Neural crest cell (in vitro differentiated cells): Measurements from ENCODE around the gene SCAMP2. TPM values are rescaled to one million over a fixed set of nuclear protein-coding genes. Genes with fewer than 3 reads are reported as not detected.

Source experiments
- DNase-seq: peaks from one replicate; pipeline ENCODE4 v3.0.0; 2021; ENCODE audit warnings: low read depth, mixed read lengths, low spot score
- H3K27ac Mint-ChIP-seq: one replicate; pipeline ENCODE4 v1.8.0; 2021; ENCODE audit warnings: mild to moderate bottlenecking, mixed read lengths; ENCODE audit not compliant: unreplicated experiment
- H3K27me3 Mint-ChIP-seq: 2 replicates; pipeline ENCODE4 v1.8.0; 2021; ENCODE audit warnings: low read depth, mild to moderate bottlenecking, mixed read lengths
- H3K36me3 Mint-ChIP-seq: 2 replicates; pipeline ENCODE4 v1.8.0; 2021; ENCODE audit warnings: low read depth, mild to moderate bottlenecking, mixed read lengths
- H3K4me1 Mint-ChIP-seq: 2 replicates; pipeline ENCODE4 v1.8.0; 2021; ENCODE audit warnings: mixed read lengths
- H3K4me3 Mint-ChIP-seq: one replicate; pipeline ENCODE4 v1.8.0; 2021; ENCODE audit warnings: mild to moderate bottlenecking, mixed read lengths
- H3K9me3 Mint-ChIP-seq: 2 replicates; pipeline ENCODE4 v1.8.0; 2021; ENCODE audit warnings: mixed read lengths
- total RNA-seq: library from RNA; stranded (reverse); gene quantifications from 2 replicates; pipeline ENCODE4 v1.2.1, GENCODE V29; 2021
- TF ChIP-seq, protein P1 (sequence below): fragments of 200-600 bp; sonication (generic); conservative IDR thresholded peaks from 2 replicates; pipeline ENCODE4 v1.5.0; 2021; ENCODE audit warnings: antibody characterized with exemption, mild to moderate bottlenecking

The SCAMP2 gene
- total RNA-seq, 1 donor from 2014 or later: 40.4 TPM

GRCh38 chr15:74851960-74852359, 21.2 kb downstream of the SCAMP2 start:
- Mint-ChIP-seq H3K27me3 (no peaks in the 10 kb centered on the region), H3K4me1 (no peaks in the 10 kb centered on the region), H3K4me3 (no peak overlapping the region), H3K9me3 (no peaks in the 10 kb centered on the region), H3K36me3 (peaks cover 9% of the 10 kb centered on the region), H3K27ac (no peak overlapping the region)
- DNase-seq: no peak
- TF ChIP-seq, protein P1, sequence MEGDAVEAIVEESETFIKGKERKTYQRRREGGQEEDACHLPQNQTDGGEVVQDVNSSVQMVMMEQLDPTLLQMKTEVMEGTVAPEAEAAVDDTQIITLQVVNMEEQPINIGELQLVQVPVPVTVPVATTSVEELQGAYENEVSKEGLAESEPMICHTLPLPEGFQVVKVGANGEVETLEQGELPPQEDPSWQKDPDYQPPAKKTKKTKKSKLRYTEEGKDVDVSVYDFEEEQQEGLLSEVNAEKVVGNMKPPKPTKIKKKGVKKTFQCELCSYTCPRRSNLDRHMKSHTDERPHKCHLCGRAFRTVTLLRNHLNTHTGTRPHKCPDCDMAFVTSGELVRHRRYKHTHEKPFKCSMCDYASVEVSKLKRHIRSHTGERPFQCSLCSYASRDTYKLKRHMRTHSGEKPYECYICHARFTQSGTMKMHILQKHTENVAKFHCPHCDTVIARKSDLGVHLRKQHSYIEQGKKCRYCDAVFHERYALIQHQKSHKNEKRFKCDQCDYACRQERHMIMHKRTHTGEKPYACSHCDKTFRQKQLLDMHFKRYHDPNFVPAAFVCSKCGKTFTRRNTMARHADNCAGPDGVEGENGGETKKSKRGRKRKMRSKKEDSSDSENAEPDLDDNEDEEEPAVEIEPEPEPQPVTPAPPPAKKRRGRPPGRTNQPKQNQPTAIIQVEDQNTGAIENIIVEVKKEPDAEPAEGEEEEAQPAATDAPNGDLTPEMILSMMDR: no peak

- DNase-seq: no peak
- Mint-ChIP-seq H3K4me3 (no peak overlapping the region), H3K9me3 (no peaks in the 10 kb centered on the region), H3K36me3 (peaks cover 9% of the 10 kb centered on the region), H3K27ac (peak overlapping the region; percentile 12), H3K4me1 (no peaks in the 10 kb centered on the region), H3K27me3 (no peaks in the 10 kb centered on the region)
- TF ChIP-seq, protein P1: no peak
Measured at GRCh38 chr15:74850393-74850792, 22.8 kb downstream of the SCAMP2 start.

DNA sequence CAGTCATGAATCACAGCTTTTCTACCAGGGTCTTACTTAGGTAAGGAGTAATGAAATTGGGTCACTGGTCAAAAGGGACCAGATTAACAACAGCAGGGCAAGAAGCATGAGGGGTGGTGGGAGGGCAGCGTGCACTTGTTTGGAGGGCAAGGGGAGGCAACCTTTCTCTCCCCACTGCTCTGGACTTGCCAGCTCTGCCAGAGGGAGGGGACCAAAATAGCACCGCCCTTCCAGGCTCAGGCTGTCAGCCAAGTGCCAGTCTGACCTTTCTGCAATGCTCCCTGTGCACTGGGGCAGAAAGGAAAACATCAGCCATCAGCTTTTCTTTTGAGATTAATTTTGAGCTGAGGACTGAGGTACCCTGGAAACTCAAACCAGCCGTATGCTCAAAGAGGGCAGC, 25.7 kb downstream of the SCAMP2 start:
- no peak for DNase-seq
- Mint-ChIP-seq H3K27me3 (no peaks in the 10 kb centered on the region), H3K27ac (no peak overlapping the region), H3K36me3 (peaks cover 7% of the 10 kb centered on the region), H3K4me1 (peaks cover 7% of the 10 kb centered on the region), H3K9me3 (no peaks in the 10 kb centered on the region), H3K4me3 (no peak overlapping the region)
- TF ChIP-seq, protein P1: no peak

GRCh38 chr15:74845581-74845980, 27.6 kb downstream of the SCAMP2 start:
- Mint-ChIP-seq H3K27me3 (no peaks in the 10 kb centered on the region), H3K4me3 (peak overlapping the region; percentile 68), H3K4me1 (peaks cover 23% of the 10 kb centered on the region), H3K9me3 (no peaks in the 10 kb centered on the region), H3K36me3 (peaks cover 7% of the 10 kb centered on the region), H3K27ac (no peak overlapping the region)
- TF ChIP-seq, protein P1: no peak
- DNase-seq: no peak

GRCh38 chr15:74845208-74845568, 28.0 kb downstream of the SCAMP2 start:
- H3K4me3 Mint-ChIP-seq: peak overlapping the region; percentile 68
- H3K9me3 Mint-ChIP-seq: no peaks in the 10 kb centered on the region
- H3K27me3 Mint-ChIP-seq: no peaks in the 10 kb centered on the region
- H3K36me3 Mint-ChIP-seq: peaks cover 7% of the 10 kb centered on the region
- H3K27ac Mint-ChIP-seq: no peak overlapping the region
- H3K4me1 Mint-ChIP-seq: peaks cover 23% of the 10 kb centered on the region
- no peak for DNase-seq
- TF ChIP-seq, protein P1: no peak
